Body of pancreas (tissue), 4 donors: ENCODE data around the gene ASXL1.

Experiments used
- POLR2A ChIP-seq, 3 donors: fragments of 450-650 bp; IDR thresholded peaks; one replicate each; pipeline ENCODE4 v1.6.1; 2016; ENCODE audit warnings: antibody characterized with exemption in 3 of 3, mild to moderate bottlenecking in 2 of 3
- TF ChIP-seq, protein P1 (sequence below), 7 experiments: fragments of 450-650 bp in 4 of 7; fragments of 200-600 bp in 3 of 7; sonication (generic) in 3 of 7; IDR thresholded peaks; one replicate each; pipeline ENCODE4 v1.5.1; 2016 to 2019; ENCODE audit warnings: antibody characterized with exemption in 7 of 7

DNA sequence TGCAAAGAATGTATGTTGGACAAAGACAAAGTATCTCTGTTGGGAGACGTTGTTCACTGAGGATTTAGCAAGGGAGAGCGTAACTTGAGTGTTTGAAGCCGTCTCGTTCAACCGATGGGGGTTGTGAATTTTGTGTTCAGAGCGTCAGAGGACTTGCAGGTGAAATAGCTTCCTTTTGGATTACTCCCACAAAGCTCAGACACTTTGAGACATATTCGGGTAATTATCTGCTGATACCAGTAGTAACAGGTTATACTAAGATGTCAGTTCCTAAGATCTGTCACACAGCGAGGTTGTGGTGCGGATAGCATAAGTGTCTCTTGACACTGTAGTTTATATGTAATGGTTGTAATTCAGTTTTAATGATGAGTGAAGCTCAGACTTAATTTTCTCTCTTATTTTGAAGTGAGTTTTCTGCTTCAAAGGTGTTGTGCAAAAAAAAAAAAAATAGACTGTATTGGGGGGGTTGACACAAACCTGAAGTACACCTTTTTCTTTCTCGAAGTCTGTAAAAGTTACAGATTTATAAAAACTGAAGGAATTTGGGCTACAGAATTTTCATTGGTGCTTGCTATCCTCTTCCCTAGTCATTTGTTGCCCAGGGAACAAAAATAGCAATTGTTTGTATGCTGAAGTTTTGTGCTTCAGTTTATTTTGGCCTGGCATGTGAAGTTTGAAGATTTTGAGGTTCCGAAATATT lies 1.7 kb downstream of the ASXL1 start:
- TF ChIP-seq, protein P1, sequence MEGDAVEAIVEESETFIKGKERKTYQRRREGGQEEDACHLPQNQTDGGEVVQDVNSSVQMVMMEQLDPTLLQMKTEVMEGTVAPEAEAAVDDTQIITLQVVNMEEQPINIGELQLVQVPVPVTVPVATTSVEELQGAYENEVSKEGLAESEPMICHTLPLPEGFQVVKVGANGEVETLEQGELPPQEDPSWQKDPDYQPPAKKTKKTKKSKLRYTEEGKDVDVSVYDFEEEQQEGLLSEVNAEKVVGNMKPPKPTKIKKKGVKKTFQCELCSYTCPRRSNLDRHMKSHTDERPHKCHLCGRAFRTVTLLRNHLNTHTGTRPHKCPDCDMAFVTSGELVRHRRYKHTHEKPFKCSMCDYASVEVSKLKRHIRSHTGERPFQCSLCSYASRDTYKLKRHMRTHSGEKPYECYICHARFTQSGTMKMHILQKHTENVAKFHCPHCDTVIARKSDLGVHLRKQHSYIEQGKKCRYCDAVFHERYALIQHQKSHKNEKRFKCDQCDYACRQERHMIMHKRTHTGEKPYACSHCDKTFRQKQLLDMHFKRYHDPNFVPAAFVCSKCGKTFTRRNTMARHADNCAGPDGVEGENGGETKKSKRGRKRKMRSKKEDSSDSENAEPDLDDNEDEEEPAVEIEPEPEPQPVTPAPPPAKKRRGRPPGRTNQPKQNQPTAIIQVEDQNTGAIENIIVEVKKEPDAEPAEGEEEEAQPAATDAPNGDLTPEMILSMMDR (IDR thresholded peaks at IDR 0.05), result no peak
- no peak for TF ChIP-seq POLR2A (IDR thresholded peaks at IDR 0.05)
